Kidney epithelial cell (primary cell): Measurements from ENCODE around the gene KLRD1. TPM values are rescaled to one million over a fixed set of nuclear protein-coding genes. Genes with fewer than 3 reads are reported as not detected.
A peak's percentile ranks its signal among the peaks of the same experiment; 100 is the strongest.

Experiments
- DNase-seq: peaks from one replicate; pipeline ENCODE4 v3.0.0-alpha.2; 2010; ENCODE audit warnings: low read depth
- H3K27me3 ChIP-seq: 2 replicates; pipeline ENCODE4 v1.6.0; 2011; ENCODE audit warnings: low read length; ENCODE audit not compliant: control insufficient read depth, insufficient read depth
- H3K36me3 ChIP-seq: 2 replicates; pipeline ENCODE4 v1.5.1; 2011; ENCODE audit warnings: low read length; ENCODE audit not compliant: control insufficient read depth, insufficient read depth
- H3K4me3 ChIP-seq: 2 replicates; pipeline ENCODE4 v1.5.1; 2011; ENCODE audit warnings: low read depth, mild to moderate bottlenecking, control low read depth, low read length
- total RNA-seq: library from RNA; depleted of rRNA; stranded (reverse); fragments of >200 nt; gene quantifications from 2 replicates; pipeline ENCODE4 v1.2.3, GENCODE V29; 2015
- TF ChIP-seq, protein P1 (sequence below): IDR thresholded peaks from 2 replicates; pipeline ENCODE4 v1.5.1; 2011; ENCODE audit warnings: mild to moderate bottlenecking, moderate library complexity, low read length, control low read depth, inconsistent platforms; ENCODE audit not compliant: insufficient read depth, poor library complexity, severe bottlenecking

The KLRD1 gene
- total RNA-seq, 1 donor from 2014 or later = under 0.01 TPM

DNA sequence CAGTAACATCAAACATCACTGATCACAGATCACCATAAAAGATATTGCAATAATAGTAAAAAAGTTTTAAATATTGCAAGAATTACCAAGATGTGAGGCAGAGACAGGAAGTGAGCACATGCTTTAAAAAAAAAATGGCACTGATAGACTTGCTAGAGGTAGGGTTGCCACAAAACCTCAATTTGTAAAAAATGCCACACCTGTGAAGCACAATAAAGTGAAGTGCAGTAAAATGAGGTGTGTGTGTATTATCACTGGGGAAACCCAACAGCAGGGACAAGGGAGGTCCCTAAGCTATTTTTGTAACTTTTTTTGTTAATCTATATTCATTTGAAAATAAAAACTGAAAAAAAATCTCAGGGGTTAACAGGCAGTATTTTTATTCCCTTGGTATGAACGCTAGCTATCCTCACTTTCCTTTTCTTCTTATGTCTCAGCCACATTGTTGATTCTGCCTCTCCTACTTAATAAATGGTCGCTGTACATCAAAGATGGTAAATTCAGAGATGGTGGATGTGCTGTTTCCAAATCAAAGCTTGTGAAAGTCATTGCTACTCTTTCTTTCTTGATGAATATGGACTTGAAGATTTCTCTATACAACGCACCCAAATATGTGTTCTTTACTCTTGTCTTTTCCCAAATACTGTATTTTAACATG lies 14.0 kb upstream of the KLRD1 start:
- no peaks in the 10 kb centered on the region for H3K36me3 ChIP-seq
- H3K4me3 ChIP-seq = no peak overlapping the region
- no peak for DNase-seq
- TF ChIP-seq, protein P1, sequence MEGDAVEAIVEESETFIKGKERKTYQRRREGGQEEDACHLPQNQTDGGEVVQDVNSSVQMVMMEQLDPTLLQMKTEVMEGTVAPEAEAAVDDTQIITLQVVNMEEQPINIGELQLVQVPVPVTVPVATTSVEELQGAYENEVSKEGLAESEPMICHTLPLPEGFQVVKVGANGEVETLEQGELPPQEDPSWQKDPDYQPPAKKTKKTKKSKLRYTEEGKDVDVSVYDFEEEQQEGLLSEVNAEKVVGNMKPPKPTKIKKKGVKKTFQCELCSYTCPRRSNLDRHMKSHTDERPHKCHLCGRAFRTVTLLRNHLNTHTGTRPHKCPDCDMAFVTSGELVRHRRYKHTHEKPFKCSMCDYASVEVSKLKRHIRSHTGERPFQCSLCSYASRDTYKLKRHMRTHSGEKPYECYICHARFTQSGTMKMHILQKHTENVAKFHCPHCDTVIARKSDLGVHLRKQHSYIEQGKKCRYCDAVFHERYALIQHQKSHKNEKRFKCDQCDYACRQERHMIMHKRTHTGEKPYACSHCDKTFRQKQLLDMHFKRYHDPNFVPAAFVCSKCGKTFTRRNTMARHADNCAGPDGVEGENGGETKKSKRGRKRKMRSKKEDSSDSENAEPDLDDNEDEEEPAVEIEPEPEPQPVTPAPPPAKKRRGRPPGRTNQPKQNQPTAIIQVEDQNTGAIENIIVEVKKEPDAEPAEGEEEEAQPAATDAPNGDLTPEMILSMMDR = no peak
- H3K27me3 ChIP-seq = no peaks in the 10 kb centered on the region

DNA sequence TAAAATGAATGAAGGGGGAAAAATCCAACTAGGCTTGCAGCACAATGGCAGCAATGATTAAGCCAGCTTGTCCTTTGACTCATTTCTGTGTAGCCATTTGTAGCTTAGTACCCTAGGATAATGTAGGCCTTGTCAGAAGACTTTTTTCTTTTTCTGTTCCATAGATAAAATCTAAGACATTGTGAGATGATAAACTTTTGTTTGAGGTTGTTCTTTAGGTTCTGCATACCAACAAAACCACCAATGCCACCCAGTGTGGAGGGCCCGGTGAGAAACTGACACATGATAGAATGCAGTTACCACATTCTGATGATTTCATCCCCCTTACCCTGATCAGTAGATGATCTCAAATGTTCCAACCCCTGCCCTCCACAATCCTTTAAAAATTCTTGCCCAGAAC lies 6.6 kb upstream of the KLRD1 start:
- no peak overlapping the region for H3K4me3 ChIP-seq
- H3K36me3 ChIP-seq = no peaks in the 10 kb centered on the region
- TF ChIP-seq, protein P1 = no peak
- H3K27me3 ChIP-seq = no peaks in the 10 kb centered on the region
- peak; percentile 23 for DNase-seq

- Histone ChIP-seq H3K27me3 (no peaks in the 10 kb centered on the region), H3K4me3 (no peak overlapping the region), H3K36me3 (no peaks in the 10 kb centered on the region)
- TF ChIP-seq, protein P1 = no peak
- DNase-seq = peak; percentile 25
Measured at GRCh38 chr12:10304161-10304574, 3.5 kb upstream of the KLRD1 start.

DNA sequence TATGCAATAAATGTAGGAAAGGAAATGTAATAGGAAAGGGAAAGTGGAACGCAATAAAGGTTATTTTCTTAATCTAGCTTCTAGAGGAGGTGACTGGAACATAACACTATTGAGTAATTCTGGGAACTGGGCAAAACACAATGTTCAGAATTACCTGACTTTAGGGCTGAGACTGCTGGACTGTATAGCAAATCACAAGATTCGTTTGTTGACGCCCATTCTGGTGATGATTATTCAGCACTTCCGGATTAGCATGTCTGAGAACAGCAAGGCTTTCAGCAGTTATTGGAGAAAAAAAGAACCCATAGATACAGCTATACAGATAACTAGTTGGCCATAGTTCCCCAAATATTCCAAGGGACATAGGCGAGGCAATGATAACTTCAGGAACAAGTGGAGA lies 2.3 kb upstream of the KLRD1 start:
- Histone ChIP-seq H3K4me3 (no peak overlapping the region), H3K36me3 (no peaks in the 10 kb centered on the region), H3K27me3 (no peaks in the 10 kb centered on the region)
- TF ChIP-seq, protein P1 = no peak
- no peak for DNase-seq

DNA sequence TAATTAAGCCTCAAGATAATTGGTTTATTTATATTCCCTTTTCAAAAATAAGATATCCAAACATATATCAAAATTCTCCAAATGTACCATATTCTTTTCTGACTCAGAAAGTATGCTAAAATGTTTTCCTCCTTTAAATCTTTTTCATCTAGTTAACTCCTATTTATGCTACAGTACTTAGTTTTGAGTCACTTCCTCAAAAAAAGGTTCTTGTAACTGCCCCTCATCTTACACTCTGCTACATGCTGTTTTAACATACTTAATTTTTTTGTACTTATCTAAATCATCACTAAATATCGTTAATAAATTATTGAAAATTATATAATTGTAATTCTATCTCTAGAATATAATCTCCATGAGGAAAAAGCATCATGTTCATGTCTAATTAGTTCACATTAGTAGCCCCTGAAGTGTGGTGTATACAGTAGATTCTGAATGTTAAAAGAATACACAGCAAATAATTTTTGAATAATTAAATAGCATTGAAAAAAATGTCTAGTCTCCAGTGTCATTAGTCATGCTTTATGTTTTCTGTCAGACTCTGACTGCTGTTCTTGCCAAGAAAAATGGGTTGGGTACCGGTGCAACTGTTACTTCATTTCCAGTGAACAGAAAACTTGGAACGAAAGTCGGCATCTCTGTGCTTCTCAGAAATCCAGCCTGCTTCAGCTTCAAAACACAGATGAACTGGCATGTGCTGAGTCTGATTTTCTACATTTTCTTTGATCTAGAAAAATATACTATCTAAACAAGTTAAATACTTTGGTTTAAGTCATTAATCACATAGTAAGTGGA lies 3.5 kb downstream of the KLRD1 start:
- TF ChIP-seq, protein P1 = no peak
- DNase-seq = no peak
- Histone ChIP-seq H3K36me3 (no peaks in the 10 kb centered on the region), H3K4me3 (no peak overlapping the region), H3K27me3 (no peaks in the 10 kb centered on the region)
